VCaP (cell line): Measurements from ENCODE around the gene HOXC13.

ENCODE experiments used
- H3K27ac ChIP-seq: fragments of 450-650 bp; 2 replicates; pipeline ENCODE4 v1.5.1; 2017
- CTCF ChIP-seq: fragments of 450-650 bp; conservative IDR thresholded peaks from 2 replicates; pipeline ENCODE4 v1.5.1; 2017; ENCODE audit warnings: mild to moderate bottlenecking, moderate library complexity

HOXC13 gene

GRCh38 chr12:53989227-53990113 is 50.8 kb downstream of the HOXC13 start:
- peak; percentile 89 for TF ChIP-seq CTCF
- H3K27ac ChIP-seq: peak overlapping the region; percentile 16; the same call in 1 of the 2 replicates

- TF ChIP-seq CTCF: no peak
- peak overlapping the region; percentile 38 for H3K27ac ChIP-seq
Observed at GRCh38 chr12:53990311-53991076, 51.9 kb downstream of the HOXC13 start.

- H3K27ac ChIP-seq: peak overlapping the region; percentile 38
- no peak for TF ChIP-seq CTCF
Observed at GRCh38 chr12:53991077-53991460, 52.4 kb downstream of the HOXC13 start.

GRCh38 chr12:53992377-53992889 is 53.8 kb downstream of the HOXC13 start:
- TF ChIP-seq CTCF: no peak
- H3K27ac ChIP-seq: no peak overlapping the region

GRCh38 chr12:53993162-53994008 is 54.8 kb downstream of the HOXC13 start:
- no peak for TF ChIP-seq CTCF
- H3K27ac ChIP-seq: no peak overlapping the region

- no peak for TF ChIP-seq CTCF
- no peak overlapping the region for H3K27ac ChIP-seq
Observed at GRCh38 chr12:53994009-53994263, 55.3 kb downstream of the HOXC13 start.
